NOMO-1 (cell line): ENCODE measurements around the gene PPP1R26.
A peak's percentile ranks its signal among the peaks of the same experiment; 100 is the strongest.

Experiments
- DNase-seq, 2 experiments: peaks; one replicate each; lab custom pipeline; 2025; ENCODE audit not compliant: unreplicated experiment in 2 of 2; lab: John Stamatoyannopoulos, UW

Gene PPP1R26

GRCh38 chr9:135486267-135487065 lies 6.9 kb downstream of the PPP1R26 start:
- DNase-seq = no peak

GRCh38 chr9:135487281-135488012 lies 7.9 kb downstream of the PPP1R26 start:
- no peak for DNase-seq

- DNase-seq = no peak
Observed at GRCh38 chr9:135488013-135488330, 8.4 kb downstream of the PPP1R26 start.

GRCh38 chr9:135488527-135488926 lies 8.9 kb downstream of the PPP1R26 start:
- DNase-seq = no peak

- no peak for DNase-seq
Observed at GRCh38 chr9:135489188-135489906, 9.8 kb downstream of the PPP1R26 start.

GRCh38 chr9:135490166-135490870 lies 10.7 kb downstream of the PPP1R26 start:
- DNase-seq = no peak

- no peak for DNase-seq
Observed at GRCh38 chr9:135490980-135491464, 11.4 kb downstream of the PPP1R26 start.

- DNase-seq = no peak
Observed at GRCh38 chr9:135491764-135492163, 12.2 kb downstream of the PPP1R26 start.

GRCh38 chr9:135492886-135493669 lies 13.5 kb downstream of the PPP1R26 start:
- DNase-seq = no peak

- DNase-seq = no peak
Observed at GRCh38 chr9:135494791-135495559, 15.4 kb downstream of the PPP1R26 start.

GRCh38 chr9:135498381-135499126 lies 19.0 kb downstream of the PPP1R26 start:
- no peak for DNase-seq

- DNase-seq = peak; percentile 78 to 94
Observed at GRCh38 chr9:135499326-135500070, 19.9 kb downstream of the PPP1R26 start.

- peak; percentile 62 to 70 for DNase-seq
Observed at GRCh38 chr9:135500071-135500524, 20.5 kb downstream of the PPP1R26 start.

GRCh38 chr9:135500525-135501260 lies 21.1 kb downstream of the PPP1R26 start, which contains the start of gene MRPS2:
MRPS2 (plus strand) TSS chr9:135500682; CDS start chr9:135500711, 29 bp downstream.
- peak; percentile 90 to 93 for DNase-seq

GRCh38 chr9:135501261-135502167 lies 21.9 kb downstream of the PPP1R26 start:
- no peak for DNase-seq
